NCI-H2171 (cell line): ENCODE results near the gene IRS1.
A peak's percentile ranks its signal among the peaks of the same experiment; 100 is the strongest.
"Not testable (repeated sequence)": the region's sequence is repeated elsewhere in the genome, so short reads cannot be mapped to it uniquely, and the experiment has no call there.

Source experiments
- DNase-seq: peaks from one replicate; lab custom pipeline; 2025; lab: John Stamatoyannopoulos, UW

Gene IRS1, protein sequence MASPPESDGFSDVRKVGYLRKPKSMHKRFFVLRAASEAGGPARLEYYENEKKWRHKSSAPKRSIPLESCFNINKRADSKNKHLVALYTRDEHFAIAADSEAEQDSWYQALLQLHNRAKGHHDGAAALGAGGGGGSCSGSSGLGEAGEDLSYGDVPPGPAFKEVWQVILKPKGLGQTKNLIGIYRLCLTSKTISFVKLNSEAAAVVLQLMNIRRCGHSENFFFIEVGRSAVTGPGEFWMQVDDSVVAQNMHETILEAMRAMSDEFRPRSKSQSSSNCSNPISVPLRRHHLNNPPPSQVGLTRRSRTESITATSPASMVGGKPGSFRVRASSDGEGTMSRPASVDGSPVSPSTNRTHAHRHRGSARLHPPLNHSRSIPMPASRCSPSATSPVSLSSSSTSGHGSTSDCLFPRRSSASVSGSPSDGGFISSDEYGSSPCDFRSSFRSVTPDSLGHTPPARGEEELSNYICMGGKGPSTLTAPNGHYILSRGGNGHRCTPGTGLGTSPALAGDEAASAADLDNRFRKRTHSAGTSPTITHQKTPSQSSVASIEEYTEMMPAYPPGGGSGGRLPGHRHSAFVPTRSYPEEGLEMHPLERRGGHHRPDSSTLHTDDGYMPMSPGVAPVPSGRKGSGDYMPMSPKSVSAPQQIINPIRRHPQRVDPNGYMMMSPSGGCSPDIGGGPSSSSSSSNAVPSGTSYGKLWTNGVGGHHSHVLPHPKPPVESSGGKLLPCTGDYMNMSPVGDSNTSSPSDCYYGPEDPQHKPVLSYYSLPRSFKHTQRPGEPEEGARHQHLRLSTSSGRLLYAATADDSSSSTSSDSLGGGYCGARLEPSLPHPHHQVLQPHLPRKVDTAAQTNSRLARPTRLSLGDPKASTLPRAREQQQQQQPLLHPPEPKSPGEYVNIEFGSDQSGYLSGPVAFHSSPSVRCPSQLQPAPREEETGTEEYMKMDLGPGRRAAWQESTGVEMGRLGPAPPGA (N-terminal part only)

DNA sequence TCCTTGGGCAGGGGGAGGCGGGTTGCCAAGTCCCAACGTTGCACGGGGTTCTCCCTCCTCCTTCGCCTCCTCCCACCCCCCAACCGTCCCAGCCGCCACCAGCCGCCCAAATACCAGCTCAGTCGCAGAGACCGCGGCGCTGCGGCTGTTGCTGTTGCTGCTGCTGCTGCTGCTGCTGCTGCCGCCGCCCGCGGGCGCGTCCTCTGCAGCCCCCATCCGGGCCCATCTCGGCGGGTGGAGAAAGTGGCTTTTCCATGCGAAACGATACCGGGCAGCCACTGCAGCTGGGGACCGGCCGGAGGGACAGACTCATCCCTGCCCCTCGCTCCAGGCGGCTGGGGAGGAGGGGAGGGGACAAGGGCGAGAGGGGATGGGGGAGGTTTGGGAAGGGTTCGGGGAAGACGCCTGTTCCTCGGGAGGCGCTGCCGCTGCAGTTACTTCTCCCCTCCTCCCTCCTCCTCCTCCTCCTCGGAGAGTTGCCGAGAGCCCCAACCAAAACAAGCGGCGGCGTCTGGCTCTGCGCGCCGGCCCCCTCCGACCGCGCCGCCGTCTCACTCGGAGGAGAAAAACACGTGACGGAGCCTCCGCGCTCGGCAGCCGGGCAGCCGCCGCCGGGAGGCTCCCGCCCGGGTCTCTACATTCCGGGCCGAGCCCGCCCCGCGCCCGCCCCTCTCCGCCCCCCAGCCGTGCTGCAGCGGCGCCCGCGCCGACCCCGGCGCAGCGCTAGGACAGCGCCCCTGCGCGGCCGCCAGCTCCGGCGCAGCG is at the start of gene IRS1:
IRS1 (minus strand) TSS at position 610 of the 765 bp plus-strand sequence. CDS start 1,082 bp downstream, outside the sequence.
- peak; percentile 52 for DNase-seq

DNA sequence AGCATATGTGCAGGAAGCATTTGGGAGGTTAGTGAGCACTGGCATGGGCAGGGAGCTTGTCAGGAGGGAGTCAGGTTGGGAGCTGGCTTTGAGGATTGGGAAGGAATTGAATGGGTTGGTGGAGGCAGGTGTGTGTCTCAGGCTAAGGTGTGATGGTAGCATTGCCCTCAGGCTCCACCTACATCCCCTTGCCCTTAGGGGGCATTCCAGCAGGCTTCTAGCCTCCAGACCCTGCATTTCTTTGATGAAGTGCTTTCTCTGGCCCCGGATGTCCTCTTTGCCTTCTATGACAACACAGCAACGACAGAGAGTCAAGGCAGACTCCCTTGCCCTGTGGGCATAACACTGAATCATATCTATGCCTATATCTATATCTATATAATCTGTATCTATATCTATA is 49.7 kb upstream of the IRS1 start:
- DNase-seq, result no peak

DNA sequence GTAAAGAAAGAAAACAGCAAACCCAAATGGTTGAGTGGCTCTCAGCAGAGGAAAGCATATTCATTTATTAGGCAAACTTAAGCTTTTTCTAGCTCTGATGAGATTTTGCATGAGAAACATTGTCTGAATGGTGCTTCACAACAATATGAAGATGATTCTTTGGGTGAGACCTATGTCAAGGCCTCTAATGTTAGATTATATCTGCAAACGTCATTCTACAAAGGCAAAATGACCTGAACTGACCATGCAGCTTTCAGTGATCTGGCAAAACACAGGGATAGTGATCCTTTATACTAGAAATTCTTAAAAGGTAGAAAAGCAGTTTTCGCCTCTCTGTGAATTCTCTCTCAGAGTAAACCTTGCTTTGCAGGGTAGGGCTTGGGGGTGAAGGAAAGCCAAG is 47.9 kb upstream of the IRS1 start:
- DNase-seq, result no peak

DNA sequence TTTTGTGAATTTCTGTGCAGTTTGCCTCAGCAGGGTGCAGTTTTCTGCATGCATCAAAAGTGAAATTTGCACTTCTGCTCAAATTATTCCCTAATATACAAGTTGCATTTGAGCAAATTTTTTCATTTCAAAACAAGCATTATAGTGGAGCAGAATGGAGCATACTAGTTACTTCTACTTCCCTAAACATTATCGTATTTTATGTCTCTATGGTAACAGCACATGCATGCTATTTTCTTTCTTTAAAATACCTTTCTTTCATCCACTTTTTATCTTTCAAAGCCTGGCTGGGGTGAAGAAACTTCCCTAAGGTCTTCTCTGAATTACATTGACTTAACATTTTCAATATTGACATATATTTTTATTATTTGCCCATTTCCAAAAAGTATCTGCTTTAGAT is 47.5 kb upstream of the IRS1 start:
- no peak for DNase-seq

DNA sequence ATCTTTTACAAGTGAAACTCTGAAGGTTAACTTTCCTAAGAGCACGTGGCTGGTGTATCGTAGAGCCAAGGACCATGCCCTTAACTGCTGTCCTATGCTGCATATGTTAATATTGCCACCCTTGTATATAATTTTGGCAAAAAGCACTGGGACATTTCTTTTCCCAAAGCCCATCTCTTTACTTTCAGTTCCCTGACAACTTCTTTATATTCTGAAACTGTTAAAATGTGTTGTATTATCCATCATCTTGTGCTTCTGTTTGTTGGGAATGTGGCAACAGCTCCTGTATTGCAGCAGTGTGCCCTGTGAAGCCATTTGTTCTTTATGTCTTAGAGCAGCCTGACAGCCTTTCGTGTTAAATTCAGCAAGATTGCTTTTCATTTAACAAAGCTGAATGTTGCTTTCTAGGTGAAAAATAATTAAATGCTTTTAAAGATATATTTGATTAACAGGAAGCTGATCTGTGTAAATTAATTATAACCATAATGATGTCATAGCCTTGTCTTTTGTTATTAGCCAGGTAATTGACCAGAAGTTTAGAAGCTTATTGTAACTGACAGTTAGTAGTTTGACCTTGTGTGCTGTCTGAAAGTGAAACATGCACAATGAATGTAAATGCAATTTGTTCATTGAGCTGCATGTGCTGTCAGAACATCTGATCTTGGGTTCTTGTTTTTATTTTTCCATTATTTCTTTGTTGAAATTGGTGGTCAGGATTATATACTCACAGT is 45.9 kb upstream of the IRS1 start:
- DNase-seq, result no peak

DNA sequence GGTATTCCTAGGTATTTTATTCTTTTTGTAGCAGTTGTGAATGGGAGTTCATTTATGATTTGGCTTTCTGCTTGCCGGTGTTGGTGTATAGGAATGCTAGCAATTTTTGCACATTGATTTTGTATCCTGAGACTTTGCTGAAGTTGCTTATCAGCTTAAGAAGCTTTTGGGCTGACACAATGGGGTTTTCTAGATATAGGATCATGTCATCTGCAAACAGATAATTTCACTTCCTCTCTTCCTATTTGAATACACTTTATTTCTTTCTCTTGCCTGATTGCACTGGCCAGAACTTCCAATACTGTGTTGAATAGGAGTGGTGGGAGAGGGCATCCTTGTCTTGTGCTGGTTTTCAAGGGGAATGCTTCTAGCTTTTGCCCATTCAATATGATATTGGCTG is 43.4 kb upstream of the IRS1 start:
- DNase-seq, result not testable (repeated sequence)

DNA sequence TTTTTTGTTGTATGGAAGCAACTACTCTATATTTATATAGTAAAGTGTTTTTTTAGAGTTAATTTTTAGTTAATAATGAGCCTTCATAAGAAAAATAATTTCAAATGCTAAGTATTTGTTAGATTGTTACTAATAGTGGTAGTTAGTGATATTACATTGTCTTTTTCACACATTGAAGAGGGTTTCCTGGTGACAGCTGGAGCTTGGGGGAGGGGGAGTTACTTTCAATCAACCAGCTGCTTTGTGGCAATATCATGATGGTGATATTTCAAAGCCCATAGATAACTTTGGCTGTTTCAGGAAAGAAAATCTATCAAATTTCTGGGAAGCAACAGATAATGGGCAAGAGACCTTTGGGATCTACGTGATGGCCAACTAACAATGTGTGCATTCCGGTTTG is 40.3 kb upstream of the IRS1 start:
- peak; percentile 2 for DNase-seq

DNA sequence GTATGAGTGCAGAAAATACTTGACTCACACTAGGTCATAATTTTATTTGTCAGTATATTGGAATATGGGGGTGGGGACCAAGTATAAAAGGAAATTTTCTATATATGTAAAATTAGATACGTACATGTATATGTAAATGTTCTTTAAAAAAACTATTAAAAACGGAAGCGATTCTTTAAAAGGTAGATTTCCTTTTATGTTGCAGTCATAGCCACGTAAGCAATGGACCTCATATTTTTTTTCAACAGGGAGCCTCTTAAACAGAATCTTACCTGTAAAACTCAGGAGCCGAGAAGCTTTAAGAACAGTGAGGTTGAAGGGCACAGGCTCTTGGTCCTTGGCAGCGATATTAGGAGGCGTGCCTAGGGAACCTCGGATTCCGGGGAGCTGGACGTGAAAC is 39.5 kb upstream of the IRS1 start:
- no peak for DNase-seq

DNA sequence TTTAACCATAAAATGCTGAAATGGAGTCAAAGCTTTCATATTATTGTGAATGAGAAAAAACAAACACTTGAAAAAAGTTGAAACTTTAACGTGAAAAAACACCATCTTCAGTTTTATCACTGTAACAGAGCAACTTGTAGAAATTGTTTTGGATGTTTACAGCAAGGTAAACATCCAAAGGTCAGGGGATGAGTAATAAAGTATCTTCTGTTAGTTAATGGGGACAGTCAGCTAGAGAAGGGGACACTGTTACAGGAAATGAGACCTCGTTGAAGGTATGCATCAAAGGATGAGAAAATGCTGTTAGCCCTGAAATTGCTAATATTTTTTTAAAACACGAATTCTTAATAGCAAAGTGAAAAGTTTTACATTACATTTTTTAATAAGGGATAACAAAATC is 39.1 kb upstream of the IRS1 start:
- DNase-seq, result no peak

DNA sequence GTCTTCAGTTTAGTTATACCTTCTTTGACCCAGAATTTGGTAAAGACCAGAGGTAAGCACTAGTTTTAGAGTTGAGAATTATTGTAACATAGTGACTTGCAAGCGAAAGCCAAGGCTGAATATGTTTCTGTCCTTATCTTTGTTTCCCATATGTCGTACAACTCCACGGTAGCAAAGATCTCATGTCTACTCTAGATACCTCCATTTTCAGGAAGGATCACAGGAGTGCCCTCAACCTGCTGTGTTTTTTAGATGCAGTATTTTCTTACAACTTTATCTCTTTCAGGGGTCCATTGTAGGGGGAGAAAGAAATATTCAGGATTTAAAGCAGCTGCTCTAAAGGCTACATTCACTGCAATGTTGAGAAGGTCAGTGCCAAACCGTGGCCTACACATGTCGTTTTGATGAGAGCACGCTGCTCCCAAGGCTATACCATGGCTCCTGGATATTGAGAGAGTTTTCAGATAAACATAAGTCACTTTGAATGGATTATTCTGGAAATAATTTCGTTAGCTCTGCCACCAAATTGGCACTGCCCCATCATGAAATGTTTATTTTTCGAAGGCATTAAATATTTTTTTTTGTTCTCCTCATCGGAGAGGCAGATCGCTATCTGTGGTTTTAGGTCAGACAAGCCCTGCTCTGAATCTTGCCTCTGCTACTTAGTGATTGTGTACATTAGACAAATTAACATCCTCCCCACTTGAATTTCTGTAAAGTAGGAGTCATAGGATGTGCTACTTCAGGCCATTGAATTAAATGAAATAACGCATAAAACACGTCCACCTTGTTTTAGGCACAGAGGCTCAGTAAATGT is 38.4 kb upstream of the IRS1 start:
- no peak for DNase-seq

DNA sequence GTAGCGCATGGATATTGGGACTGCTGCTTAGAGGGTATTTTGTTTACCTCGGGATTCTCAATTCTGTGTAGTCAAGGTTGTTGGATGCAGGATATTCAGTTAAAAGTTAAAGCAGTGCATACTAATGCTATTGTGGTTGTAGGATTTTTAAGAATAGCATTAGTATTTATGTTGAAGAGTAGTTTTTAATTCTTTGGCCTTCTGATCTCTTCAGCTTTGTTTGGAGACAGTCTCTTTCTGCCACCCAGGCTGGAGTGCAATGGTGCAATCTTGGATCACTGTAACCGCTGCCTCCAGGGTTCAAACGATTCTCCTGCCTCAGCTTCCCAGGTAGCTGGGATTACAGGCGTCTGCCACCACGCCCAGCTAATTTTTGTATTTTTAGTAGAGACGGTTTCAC is 37.7 kb upstream of the IRS1 start:
- no peak for DNase-seq

DNA sequence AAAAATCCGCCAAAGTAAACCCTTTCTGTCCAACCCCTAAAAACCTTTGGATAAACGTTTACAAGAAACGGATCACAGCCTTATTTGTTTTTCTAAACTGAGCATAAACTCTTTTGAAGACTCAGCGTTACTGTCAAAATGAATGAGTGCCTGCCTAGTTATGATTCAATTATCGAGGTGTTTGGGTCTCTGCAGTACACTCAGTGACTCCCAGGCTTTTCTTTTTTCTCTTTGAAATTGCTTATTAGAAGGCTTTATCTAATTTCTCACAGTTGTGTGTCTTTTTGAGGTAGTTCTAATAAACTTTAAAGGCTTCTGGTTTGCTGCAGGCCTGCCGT is 36.9 kb upstream of the IRS1 start:
- DNase-seq, result no peak

DNA sequence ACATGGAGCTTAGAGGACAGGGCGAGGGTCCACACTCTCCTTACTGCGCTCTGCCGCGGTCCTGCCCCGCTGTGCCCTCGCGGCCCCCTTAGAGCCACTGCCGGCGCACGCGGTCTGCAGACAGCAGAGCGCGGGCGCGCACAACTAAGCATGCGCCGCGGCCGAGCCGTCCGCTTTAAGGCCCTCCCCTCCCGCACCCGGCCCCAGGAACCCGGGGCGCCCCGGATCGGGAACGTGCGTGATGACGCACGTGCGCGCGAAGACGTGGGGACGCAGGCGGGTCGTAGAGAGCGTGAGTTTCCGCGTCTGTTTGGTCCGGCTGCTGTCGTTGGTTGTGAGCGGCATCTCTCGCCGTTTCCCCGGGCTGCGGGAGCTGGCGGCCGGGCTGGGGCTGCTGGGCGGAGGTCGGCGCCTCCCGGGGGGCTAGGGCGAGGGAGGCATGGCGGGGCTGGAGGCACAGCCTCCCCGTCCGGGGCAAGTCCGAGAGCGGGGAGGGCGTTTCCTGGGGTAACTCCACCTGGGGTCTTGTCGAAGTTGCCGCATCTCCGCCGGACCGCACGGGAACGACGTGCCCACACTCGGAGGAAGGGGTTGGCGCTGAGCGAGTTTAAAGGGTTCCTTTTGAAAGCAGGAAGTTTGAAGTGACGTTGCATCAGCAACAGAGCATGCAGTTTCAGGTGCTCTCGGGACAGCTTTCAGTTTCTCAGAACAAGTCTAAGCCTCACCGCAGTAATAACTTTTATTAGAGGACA is 36.4 kb upstream of the IRS1 start, which contains the start of gene RHBDD1:
RHBDD1 (plus strand) TSS at position 259 of the 752 bp plus-strand sequence. CDS start 28,640 bp downstream, outside the sequence.
- DNase-seq, result peak; percentile 81

DNA sequence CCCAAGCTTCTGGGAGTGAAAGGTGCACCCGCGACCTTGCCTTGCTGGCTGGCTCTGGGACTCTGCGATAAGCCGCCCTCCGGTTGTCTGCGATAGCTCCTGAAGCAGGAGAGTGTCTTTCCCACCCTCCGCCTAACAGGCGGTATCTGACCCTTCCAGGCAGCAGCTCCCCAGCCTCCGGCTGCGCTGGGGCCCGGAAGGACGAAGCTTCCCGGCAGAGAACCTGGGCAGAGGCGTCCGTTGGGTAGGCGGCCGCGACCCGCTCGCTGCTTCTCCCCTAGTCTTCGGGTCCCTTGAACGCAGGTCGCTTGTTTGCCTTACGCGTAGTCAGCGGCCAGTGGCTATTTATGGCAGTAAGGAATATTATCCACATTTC is 35.8 kb upstream of the IRS1 start:
- DNase-seq, result no peak

DNA sequence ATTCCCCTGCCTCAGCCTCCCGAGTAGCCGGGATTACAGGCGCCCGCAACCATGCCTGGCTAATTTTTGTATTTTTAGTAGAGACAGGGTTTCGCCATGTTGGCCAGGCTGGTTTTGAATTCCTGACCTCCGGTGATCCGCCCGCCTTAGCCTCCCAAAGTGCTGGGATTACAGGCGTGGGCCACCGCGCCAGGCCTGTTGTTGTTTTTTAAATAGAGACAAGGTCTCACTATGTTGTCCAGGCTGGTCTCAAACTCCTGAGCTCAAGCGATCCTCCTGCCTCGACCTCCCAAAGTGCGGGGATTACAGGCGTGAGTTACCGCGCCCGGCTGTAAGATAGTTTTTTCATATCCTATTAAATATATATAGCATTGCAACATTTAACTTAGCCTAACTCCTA is 35.3 kb upstream of the IRS1 start:
- DNase-seq, result not testable (repeated sequence)

DNA sequence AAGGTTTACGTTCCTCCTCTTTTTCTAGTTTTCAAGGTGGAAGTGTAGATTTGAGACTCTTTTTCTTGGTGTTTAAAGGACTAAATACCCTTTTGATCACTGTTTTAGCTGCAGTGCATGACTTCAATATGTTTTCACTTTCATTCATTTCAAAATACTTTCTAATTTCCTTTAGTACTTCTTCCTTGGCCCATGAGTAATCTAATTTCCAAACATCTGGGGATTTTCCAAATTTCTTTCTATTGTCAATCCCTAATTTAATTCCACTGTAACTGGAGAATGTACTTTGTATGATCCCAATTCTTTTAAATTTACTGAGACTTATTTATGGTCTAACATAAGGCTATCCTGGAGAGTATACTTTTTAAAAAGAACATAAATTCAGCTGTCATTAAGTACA is 32.4 kb upstream of the IRS1 start:
- no peak for DNase-seq

DNA sequence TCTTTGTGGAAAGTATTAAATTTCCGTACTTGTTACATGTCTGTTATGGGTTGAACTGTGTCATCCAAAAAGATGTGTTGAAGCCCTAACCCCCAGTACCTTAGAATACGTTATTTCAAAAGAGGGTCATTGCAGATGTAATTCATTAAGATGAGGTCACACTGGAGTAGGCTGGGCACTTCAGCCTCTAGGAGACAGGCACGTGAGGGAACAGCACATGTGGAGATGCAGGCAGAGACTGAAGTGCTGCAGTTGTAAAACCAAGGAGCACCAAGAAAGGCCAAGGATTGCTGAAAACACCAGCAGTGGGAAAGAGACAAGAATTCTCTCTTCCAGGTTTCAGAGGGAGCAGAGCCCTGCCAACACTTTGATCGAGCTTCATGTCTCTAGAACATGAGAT is 31.6 kb upstream of the IRS1 start:
- DNase-seq, result no peak

DNA sequence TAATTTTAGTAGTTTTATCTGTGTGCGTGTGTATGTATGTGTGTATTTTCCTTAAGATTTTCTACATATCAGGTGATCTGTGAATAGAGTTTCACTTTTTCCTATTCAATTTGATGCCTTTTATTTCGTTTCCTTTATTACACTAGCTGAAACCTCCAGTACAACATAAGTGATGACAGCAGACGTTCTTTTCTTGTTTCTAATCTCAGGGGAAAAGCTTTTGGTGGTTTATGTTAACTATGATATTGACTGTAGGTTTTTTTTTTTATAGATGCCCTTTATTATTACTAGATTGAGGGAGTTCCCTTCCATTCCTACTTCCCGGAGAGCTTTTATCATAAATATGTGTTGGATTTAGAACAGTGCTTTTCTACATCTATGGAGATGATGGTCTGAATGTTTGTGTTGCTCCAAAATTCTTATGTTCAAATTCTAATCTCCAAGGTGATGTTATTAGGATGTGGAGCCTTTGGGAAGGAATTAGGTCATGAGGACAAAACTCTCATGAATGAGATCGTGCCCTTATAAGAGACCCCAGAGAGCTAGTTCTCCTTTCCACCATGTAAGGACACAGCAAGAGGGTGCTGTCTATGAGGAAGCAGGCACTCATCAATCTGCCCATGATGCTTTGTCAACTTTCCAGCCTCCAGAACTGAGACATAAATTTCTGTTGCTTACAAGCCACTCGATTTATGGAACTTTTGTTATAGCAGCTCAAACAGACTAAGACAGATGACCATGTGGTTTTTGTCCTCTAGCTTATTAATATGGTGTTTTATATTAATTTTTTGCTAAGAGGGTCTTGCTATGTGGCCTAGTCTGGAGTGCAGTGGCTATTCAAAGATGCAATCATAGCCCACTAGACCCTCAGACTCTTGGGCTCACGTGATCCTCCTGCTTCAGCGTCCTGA is 30.4 kb upstream of the IRS1 start:
- DNase-seq, result no peak

DNA sequence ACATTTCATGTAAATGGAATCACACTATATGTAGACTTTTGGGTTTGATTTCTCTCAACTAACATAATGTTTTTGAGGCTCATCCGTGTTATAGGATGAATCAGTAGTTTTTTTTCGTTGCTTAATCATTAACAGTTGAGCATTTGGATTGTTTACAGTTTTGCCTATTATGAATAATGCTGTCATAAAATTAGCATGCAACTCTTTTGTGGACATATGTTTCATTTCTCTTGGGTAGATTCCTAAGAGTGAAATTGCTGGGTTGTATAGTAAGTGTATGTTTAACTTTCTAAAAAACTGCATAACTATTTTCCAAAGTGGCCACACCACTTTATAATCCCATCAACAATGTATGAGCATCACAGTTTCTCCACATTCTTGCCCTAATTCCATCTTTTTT is 28.6 kb upstream of the IRS1 start:
- DNase-seq, result no peak
